ES-I3 (cell line): ENCODE data around the gene TNFRSF9.
A peak's percentile ranks its signal among the peaks of the same experiment; 100 is the strongest.
"Not testable (repeated sequence)": the region's sequence is repeated elsewhere in the genome, so short reads cannot be mapped to it uniquely, and the experiment has no call there.

Experiments
- H3K36me3 ChIP-seq: 2 replicates; pipeline ENCODE4 v1.6.1; 2013; ENCODE audit warnings: mild to moderate bottlenecking, low read length, control low read depth, moderate library complexity; ENCODE audit not compliant: insufficient read depth
- H3K4me1 ChIP-seq: 2 replicates; pipeline ENCODE4 v1.6.1; 2013; ENCODE audit warnings: mild to moderate bottlenecking, control low read depth, low read length; ENCODE audit not compliant: insufficient read depth
- H3K9ac ChIP-seq: 2 replicates; pipeline ENCODE4 v1.6.1; 2013; ENCODE audit warnings: low read depth, mild to moderate bottlenecking, low read length, moderate library complexity
- H3K9me3 ChIP-seq: 2 replicates; pipeline ENCODE4 v1.6.1; 2013; ENCODE audit warnings: mild to moderate bottlenecking, low read length, moderate library complexity; ENCODE audit not compliant: control insufficient read depth, insufficient read depth

The TNFRSF9 gene

GRCh38 chr1:7948960-7949359 lies 8.3 kb upstream of the TNFRSF9 start:
- peaks cover 3% of the 10 kb centered on the region; the same call in 1 of the 2 replicates for H3K9me3 ChIP-seq
- no peaks in the 10 kb centered on the region for H3K36me3 ChIP-seq
- no peaks in the 10 kb centered on the region for H3K4me1 ChIP-seq
- no peak overlapping the region for H3K9ac ChIP-seq

- peaks cover 9% of the 10 kb centered on the region; the same call in 1 of the 2 replicates for H3K4me1 ChIP-seq
- no peak overlapping the region for H3K9ac ChIP-seq
- H3K36me3 ChIP-seq, result no peaks in the 10 kb centered on the region
- H3K9me3 ChIP-seq, result no peaks in the 10 kb centered on the region
Measured at GRCh38 chr1:7943251-7943650, 2.6 kb upstream of the TNFRSF9 start.

- Histone ChIP-seq H3K9ac (peak overlapping the region; percentile 34), H3K4me1 (peaks cover 11% of the 10 kb centered on the region; the same call in 1 of the 2 replicates), H3K36me3 (no peaks in the 10 kb centered on the region), H3K9me3 (no peaks in the 10 kb centered on the region)
Measured at GRCh38 chr1:7942214-7942921, 1.7 kb upstream of the TNFRSF9 start.

- H3K4me1 ChIP-seq, result peaks cover 11% of the 10 kb centered on the region; the same call in 1 of the 2 replicates
- H3K9ac ChIP-seq, result no peak overlapping the region
- H3K36me3 ChIP-seq, result no peaks in the 10 kb centered on the region
- H3K9me3 ChIP-seq, result no peaks in the 10 kb centered on the region
Measured at GRCh38 chr1:7941437-7941793, 776 bp upstream of the TNFRSF9 start.

GRCh38 chr1:7940034-7940433 lies 605 bp downstream of the TNFRSF9 start:
- Histone ChIP-seq H3K36me3 (no peaks in the 10 kb centered on the region), H3K9ac (no peak overlapping the region), H3K9me3 (no peaks in the 10 kb centered on the region), H3K4me1 (peaks cover 11% of the 10 kb centered on the region; the same call in 1 of the 2 replicates)

- Histone ChIP-seq H3K9ac (no peak overlapping the region), H3K9me3 (no peaks in the 10 kb centered on the region)
Measured at GRCh38 chr1:7938070-7938469, 2.6 kb downstream of the TNFRSF9 start.

GRCh38 chr1:7932524-7933138 lies 8.0 kb downstream of the TNFRSF9 start:
- Histone ChIP-seq H3K36me3 (no peaks in the 10 kb centered on the region), H3K9ac (no peak overlapping the region), H3K9me3 (no peaks in the 10 kb centered on the region), H3K4me1 (no peaks in the 10 kb centered on the region)

More at GRCh38 chr1:7938070-7938469, 2.6 kb downstream of the TNFRSF9 start:
- Histone ChIP-seq H3K36me3 (no peaks in the 10 kb centered on the region), H3K4me1 (peaks cover 11% of the 10 kb centered on the region; the same call in 1 of the 2 replicates)

GRCh38 chr1:7931446-7931812 lies 9.2 kb downstream of the TNFRSF9 start:
- no peaks in the 10 kb centered on the region for H3K36me3 ChIP-seq
- H3K4me1 ChIP-seq, result no peaks in the 10 kb centered on the region
- H3K9ac ChIP-seq, result no peak overlapping the region
- no peaks in the 10 kb centered on the region for H3K9me3 ChIP-seq

- no peaks in the 10 kb centered on the region for H3K4me1 ChIP-seq
Measured at GRCh38 chr1:7930645-7931445, 9.8 kb downstream of the TNFRSF9 start.

GRCh38 chr1:7929637-7930036 lies 11.0 kb downstream of the TNFRSF9 start:
- H3K4me1 ChIP-seq, result no peaks in the 10 kb centered on the region
- no peaks in the 10 kb centered on the region for H3K36me3 ChIP-seq
- no peak overlapping the region for H3K9ac ChIP-seq
- H3K9me3 ChIP-seq, result no peaks in the 10 kb centered on the region

More at GRCh38 chr1:7930645-7931445, 9.8 kb downstream of the TNFRSF9 start:
- Histone ChIP-seq H3K9ac (no peak overlapping the region), H3K9me3 (no peaks in the 10 kb centered on the region), H3K36me3 (no peaks in the 10 kb centered on the region)

GRCh38 chr1:7928247-7928646 lies 12.4 kb downstream of the TNFRSF9 start:
- Histone ChIP-seq H3K4me1 (no peaks in the 10 kb centered on the region), H3K36me3 (no peaks in the 10 kb centered on the region), H3K9me3 (no peaks in the 10 kb centered on the region), H3K9ac (no peak overlapping the region)

- not testable (repeated sequence) for H3K4me1 ChIP-seq, H3K36me3 ChIP-seq, H3K9ac ChIP-seq, H3K9me3 ChIP-seq
Measured at GRCh38 chr1:7927061-7927460, 13.6 kb downstream of the TNFRSF9 start.

GRCh38 chr1:7922301-7922700 lies 18.3 kb downstream of the TNFRSF9 start:
- H3K4me1 ChIP-seq, result peaks cover 7% of the 10 kb centered on the region; the same call in 1 of the 2 replicates
- no peaks in the 10 kb centered on the region for H3K36me3 ChIP-seq
- no peak overlapping the region for H3K9ac ChIP-seq
- H3K9me3 ChIP-seq, result no peaks in the 10 kb centered on the region

GRCh38 chr1:7921796-7922195 lies 18.8 kb downstream of the TNFRSF9 start:
- peaks cover 7% of the 10 kb centered on the region; the same call in 1 of the 2 replicates for H3K4me1 ChIP-seq
- no peak overlapping the region for H3K9ac ChIP-seq
- H3K36me3 ChIP-seq, result no peaks in the 10 kb centered on the region
- H3K9me3 ChIP-seq, result no peaks in the 10 kb centered on the region
